G401 (cell line): ENCODE measurements around the gene FBXL4. TPM values are rescaled to one million over a fixed set of nuclear protein-coding genes. Genes with fewer than 3 reads are reported as not detected.
A peak's percentile ranks its signal among the peaks of the same experiment; 100 is the strongest.

ENCODE experiments used
- DNase-seq: peaks from one replicate; pipeline ENCODE4 v3.0.0-alpha.2; 2015; ENCODE audit warnings: low spot score
- in situ Hi-C: cut with HindIII; loops from 2 replicates; pipeline ENCODE4 v1.10.0; 2016; ENCODE audit warnings: low sequenced_read_pairs, mixed read lengths
- total RNA-seq: library from RNA; depleted of rRNA; stranded (reverse); fragments of >200 nt; shearing (Covaris generic); gene quantifications from 2 replicates; pipeline ENCODE4 v1.2.3, GENCODE V29; 2014

Gene FBXL4
- total RNA-seq, 1 experiment from 2014 or later, result 8.3 TPM

DNA sequence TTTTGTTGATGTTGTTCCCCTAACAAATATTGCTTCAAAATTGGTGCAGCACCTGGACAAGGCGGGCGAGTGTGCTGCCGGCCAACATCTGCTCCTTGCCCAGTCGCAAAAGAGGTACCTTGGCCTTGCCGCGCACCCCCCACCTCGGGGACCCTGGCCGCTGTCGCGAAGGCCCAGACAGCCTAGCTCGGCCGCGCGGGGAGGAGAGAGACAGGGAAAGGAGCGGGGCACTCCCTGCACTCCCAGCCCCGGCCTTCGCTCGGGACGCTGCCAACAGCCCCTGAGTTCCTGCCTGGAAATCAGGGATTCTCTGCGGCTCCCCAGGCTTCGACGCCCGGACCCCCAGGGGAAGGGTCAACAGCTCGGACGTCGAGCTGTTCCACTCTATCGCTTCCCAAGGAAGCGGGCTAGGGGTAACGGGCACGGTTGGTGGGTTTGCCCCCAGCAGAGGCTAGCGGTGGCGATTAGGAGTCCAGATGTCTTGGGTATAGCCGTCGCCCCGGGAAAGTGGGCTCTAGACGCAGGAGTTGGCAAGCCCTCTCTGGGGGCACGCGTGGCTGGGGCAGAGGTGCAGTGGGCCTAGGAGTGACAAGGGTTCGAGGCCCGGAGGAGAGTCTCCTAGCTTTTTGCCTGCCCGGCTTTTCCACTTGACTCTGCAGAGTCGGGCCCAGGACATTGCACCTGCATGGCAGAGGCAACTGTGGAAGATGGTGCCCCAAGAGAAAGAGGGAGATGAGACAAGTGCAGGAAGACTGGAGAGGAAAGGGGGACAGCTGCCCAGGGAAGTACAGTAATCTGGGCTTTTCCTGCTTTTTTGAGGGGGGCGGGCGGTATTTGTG lies 105.2 kb downstream of the FBXL4 start:
- no peak for DNase-seq
- in situ Hi-C loops, result no loop called here

DNA sequence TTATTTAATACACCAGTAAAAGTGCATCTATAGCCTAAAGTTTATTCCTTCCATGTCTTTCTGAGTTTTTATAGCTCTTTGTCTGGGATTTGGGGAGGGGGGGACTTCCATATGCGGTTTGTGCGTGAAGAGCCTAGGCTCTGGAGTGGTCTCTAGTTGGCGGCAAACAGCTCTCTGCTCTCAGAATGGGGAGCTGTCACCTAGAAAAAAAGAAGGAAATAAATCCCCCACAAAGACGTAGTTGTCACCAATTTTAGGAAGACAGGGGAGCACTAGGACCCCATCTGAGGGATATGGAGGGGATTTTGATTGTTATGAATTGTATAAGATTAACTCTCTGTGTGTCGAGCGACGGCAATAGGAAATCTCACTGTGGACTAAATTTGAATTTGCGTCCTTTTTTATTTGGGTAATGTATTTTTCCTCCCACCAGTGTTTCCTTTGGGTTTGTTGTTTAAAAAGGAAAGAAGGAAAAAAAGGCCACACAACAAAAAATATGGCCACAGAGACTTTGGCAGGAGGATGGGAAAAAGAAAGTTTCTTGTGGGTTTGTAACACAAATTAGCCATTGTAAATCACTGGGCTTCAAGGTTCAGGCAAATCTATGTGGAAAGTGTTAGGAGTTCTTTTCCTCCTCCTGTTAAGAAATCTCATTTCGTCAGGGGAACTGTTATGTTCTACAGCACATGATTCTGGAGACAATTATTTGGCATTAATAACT lies 106.0 kb downstream of the FBXL4 start:
- DNase-seq, result no peak
- in situ Hi-C loops, result no loop called here

DNA sequence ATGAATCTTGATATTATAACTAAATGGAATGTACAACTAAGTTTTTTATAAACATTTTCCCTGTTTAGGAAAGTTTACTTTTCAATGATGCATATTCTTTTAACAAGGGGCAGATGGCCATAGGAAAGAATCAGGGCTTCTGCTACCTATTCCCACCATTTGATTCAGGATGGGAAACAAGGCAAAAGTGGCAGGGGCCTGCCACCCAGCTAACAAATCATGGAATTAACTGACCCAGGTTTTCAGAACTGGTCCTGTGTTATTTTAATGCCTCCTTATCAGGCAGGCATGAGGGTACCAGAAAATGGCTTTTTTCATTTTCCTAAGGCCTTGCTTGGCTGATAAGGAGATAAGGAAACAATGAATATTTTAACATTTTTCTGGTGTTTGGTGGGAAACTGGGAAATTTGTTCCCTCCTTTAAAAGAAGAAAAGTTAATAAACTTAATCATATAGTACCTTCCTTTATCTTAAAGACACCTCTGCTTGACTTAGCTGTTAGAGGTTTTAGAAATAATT lies 106.7 kb downstream of the FBXL4 start:
- in situ Hi-C loops, result no loop called here
- no peak for DNase-seq

DNA sequence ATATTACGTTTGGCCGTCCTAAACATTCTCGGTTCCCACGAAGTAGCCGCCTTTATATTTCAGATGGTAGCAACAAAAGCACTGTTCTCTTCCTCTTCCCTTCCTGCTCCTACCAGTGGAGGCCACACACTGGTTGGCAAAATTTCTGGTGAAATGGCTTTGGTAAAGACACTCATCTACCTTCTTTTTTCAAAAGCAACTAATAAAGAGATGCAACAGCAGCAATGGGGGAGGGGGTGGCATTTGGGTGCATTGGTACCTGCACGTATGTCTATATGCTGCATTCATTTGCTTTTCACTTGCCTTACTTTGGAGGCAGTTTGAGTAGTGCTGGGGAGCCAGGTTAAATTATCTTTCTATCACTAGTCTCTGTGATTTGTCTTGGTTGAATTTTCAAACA lies 107.4 kb downstream of the FBXL4 start:
- DNase-seq, result no peak
- in situ Hi-C loops, result no loop called here

DNA sequence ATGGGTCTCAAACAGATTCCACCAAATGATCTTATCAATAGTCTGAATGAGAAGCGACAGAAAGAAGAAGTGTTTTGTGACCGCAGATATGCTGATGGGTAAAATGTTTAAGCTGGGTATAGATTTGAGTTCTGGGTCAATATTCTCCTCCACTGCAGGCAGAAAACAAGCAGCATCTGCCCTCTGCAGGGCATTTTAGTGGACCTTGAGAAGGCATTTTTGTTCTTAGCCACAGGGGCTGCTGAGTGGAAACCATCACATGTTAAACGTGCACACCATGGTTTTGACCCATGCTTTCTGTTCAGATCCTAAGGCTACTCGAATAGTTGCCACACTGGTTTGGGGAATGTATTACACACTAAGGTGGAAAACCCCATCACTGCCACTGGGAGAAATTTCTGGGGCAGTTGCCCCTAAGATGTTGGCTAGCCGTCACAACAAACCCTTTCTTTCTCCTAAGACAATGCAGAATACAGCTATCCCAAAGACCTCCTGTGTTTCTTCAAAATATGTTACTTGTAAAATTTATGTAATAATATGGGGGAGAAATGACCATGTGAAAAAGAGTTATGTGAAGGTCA lies 107.9 kb downstream of the FBXL4 start:
- in situ Hi-C loops, result no loop called here
- no peak for DNase-seq

DNA sequence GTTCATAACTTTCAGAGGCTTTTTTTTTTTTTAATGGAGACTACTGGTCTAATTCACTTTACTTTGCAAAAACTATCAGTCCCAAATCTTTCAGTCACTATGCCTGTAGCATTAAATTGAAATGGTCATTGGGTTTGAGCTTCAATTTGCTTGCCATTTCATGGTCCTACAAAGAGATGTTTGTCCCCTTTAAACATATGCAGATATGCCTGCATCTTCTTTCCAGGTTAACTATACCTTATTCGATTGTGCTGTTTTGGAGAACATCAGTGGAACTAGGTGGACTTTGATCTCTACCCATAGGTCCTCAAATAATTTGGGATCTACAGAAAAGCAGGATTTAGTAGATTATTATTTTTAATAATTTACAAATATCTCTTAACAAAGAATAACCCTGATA lies 108.8 kb downstream of the FBXL4 start:
- DNase-seq, result no peak
- in situ Hi-C loops, result no loop called here

DNA sequence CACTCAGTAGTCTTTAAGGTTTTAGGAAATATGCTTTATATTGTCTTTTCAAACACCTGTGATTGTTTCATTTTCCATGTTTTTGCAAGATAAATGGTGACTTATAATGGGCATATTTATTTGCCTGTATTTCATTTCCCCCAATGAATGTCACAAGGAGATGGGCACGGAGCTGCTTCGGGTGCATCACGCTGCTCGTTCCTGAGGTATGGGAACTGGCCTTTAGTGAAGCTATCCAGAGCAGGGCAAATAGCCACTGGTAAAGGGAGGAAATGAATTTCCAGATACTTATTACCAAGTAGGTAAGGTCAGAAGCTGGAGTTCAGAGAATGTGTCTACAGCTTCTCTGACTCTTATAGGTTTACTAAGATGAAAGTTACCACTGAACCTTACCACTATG lies 109.7 kb downstream of the FBXL4 start:
- in situ Hi-C loops, result no loop called here

DNA sequence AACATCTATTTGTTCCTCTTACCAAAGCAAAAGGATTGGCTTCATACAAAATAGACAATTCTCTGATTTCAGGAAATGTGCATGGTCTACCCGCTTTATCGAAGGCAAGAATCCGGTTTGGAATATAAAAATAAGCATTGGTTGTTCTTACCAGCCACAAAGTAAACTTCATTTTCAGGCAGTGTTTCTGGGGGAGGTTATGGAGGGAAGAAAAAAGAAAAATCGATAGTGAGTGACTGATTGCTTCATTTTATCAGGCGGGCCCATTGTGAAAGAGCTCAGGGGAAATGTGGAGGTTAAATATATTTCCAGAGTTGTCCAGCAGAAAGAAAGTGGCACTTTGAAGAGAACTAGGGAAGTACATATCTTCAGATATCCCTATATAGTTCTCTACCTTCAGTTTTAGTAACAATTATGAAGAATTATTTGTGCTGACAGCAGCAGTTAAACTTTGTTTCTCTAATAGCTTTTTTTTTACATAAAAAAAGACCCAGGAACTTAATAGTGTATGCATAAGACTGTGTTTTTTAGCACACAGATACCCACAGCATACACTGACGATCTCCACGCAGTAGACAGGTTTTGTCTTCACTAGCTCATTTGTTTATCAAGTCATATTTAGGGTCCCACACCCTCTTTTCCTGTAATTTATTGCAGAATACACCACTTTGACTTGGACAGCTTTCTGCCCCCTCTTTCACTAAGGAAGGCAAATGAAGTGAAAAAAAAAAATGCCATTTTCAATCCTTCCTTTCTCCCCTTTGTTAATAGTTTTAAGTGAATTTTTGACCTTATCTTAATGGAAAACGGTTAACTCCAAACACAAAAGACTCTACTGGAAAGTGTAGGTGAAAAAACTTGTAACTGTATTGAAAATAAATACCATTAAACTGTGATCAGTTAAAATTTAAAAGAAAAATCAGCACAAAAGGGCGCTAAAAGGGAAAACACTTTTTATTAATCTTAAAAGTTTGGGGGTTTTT lies 110.5 kb downstream of the FBXL4 start:
- in situ Hi-C loops, result no loop called here
- DNase-seq, result no peak

More for the DNA sequence above, 109.7 kb downstream of the FBXL4 start:
- no peak for DNase-seq

DNA sequence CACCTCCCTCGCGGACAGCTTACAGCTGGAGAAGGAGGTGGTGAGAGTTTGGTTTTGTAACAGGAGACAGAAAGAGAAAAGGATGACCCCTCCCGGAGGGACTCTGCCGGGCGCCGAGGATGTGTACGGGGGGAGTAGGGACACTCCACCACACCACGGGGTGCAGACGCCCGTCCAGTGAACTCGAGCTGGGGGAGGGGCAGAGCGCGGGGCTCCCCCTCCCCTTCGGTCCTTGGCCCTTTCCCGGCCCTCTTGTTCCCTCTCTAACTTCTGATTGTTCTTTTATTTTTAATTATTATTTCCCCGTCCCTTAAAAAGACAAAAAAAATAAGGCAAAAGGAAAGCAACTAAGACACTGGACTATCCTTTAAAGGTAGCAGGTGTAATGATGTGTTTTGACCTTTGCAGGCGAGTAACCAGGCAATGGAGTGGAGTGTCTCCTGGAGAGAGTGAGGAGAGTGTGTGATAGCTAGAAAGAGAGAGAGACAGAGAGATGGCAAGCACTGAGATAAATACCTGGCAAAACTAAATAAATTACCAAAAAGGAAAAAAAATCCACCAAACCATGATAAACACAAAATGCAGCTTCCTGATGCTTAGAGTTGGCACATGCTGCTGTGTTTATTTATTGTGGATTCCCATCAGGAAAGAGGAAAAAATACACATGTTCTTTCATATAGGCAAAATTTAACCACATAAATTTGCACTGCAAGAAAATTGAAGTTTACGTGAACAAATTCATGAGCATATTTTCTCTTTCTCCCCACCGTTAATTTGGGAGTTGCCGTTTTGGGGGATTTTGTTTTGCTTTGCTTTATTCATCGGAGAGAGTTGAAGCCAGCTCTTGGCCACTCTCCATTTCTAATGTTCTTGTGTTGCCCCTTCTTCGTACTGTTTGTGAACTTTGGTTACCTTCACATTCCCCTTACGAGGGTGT lies 111.5 kb downstream of the FBXL4 start:
- in situ Hi-C loops, result no loop called here
- DNase-seq, result no peak

DNA sequence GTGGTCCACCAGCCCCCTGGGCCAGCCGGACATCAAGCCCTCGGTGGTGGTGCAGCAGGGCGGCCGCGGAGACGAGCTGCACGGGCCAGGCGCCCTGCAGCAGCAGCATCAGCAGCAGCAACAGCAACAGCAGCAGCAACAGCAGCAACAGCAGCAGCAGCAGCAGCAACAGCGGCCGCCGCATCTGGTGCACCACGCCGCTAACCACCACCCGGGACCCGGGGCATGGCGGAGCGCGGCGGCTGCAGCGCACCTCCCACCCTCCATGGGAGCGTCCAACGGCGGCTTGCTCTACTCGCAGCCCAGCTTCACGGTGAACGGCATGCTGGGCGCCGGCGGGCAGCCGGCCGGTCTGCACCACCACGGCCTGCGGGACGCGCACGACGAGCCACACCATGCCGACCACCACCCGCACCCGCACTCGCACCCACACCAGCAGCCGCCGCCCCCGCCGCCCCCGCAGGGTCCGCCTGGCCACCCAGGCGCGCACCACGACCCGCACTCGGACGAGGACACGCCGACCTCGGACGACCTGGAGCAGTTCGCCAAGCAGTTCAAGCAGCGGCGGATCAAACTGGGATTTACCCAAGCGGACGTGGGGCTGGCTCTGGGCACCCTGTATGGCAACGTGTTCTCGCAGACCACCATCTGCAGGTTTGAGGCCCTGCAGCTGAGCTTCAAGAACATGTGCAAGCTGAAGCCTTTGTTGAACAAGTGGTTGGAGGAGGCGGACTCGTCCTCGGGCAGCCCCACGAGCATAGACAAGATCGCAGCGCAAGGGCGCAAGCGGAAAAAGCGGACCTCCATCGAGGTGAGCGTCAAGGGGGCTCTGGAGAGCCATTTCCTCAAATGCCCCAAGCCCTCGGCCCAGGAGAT lies 112.4 kb downstream of the FBXL4 start:
- DNase-seq, result no peak
- in situ Hi-C loops, result no loop called here

DNA sequence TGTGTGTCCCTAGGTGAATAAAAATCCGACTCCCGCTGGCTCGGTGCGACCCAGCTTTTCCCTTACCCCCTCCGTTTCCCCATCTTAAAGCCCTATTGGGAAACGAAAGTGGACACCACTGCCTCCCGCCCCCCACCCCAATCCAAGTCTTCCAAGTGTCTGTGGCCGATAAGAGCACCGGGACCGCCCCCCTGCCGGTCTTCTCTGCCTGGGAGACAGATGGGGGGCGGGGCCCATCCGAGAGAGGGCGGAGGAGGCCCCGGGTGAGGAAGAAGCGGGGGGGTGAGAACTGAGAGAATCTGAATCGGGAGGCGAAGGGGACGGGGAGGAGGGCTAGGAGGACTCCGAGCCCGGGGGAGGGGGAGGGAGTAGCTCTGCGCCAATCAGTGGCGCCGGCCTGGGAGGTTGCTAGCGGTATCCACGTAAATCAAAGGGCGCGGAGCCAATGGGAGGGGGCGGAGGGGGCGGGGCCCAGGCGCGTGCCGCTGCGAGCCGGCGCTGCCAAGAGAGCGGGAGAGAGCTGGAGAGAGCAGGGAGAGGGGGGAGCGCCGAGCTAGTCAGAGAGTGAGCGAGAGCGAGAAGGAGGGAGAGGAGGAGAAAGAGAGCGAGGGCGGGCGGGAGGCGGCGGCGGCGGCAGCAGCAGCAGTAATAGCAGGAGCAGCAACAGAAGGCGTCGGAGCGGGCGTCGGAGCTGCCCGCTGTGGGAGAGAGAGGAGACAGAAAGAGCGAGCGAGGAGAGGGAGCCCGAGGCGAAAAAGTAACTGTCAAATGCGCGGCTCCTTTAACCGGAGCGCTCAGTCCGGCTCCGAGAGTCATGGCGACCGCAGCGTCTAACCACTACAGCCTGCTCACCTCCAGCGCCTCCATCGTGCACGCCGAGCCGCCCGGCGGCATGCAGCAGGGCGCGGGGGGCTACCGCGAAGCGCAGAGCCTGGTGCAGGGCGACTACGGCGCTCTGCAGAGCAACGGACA lies 113.4 kb downstream of the FBXL4 start, which contains the start of gene POU3F2:
POU3F2 (plus strand) TSS at position 515 of the 972 bp plus-strand sequence; CDS start at position 815, 300 bp downstream.
- in situ Hi-C loops, result no loop called here
- DNase-seq, result peak; percentile 55

DNA sequence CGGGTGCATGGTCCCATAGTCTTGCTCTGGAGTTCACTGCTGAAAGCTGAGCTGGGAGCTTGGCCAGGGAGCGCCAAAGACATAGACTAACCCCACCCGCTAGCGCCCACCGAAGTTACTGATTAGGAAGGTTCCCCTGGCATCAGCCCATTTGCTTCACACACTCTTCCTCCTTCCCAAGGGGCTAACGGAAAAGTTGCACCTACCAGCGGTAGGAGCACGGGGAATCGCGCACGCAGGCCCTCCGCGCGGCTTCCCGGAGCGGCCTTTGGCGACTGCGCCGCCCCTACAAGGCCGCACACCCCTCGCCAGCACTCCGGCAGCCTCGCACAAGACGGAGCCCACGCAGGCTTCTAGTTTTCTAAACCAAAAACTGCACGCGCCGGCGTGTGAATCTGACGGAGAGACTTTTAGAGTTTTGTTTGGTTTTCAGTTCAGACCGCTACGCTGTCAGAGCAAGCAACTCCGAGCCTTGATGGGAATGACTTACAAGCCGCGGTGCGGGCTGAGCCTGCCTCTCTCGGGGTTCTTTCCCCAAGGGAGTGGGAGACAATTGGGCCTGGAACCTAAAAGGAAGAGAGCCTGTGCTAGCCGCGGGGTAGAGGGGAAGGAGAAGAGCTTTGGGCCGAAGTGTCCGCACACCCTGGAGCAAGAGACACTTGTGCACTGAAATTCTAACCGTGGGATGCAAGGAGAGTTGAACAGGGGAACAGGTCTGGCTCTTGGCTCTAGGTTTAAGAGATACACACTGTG lies 114.3 kb downstream of the FBXL4 start:
- DNase-seq, result no peak
- in situ Hi-C loops, result no loop called here

DNA sequence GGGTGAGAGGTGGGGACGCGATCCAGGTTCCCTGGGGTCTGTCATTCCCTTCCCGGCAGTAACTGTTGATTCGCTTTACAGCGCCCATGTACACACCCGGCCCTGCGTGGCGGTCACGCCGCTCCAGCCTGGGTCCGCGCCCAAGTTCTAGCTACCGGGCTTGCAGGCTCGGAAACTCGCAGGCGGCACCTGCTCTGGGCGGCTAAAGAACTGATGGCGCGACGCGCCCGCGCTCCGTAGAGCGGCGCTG lies 114.8 kb downstream of the FBXL4 start:
- in situ Hi-C loops, result no loop called here
- DNase-seq, result no peak

DNA sequence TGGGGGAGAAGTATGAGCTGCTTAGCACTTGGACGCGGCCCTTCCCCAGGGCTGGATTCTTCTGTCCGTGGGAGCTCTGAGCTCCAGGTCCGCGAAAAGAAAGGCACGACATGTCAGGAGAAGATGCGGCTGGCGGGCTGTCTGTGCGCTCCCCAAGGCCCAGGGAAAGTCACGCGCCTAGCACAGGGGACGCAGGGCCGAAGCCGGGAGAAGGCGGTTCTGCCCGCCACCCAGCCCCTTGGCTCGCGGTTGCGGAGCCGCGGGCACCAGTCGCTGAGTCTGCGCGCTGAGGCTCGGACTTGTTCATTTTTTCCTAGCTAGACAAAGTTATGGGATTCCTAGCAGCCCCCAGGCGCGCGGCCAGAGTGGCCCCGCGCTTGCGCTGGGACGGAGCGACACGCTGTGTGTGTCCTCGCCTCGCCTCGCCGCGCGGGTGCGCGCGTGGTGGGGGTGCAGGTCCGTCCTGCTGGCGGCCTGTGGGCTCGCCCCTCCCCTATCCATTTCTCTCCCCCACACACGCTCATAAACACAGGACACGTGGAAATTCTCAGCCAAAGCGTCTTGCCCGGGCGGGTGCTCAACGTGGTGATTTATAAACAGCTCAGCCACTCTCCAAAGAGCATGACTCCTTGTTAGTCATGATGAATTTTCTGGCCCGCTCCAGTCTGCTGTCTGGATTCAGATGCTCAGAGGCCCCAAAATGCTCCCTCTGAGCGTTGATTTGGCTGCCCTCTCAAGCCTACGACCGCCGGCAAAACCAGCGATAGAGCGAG lies 115.3 kb downstream of the FBXL4 start:
- no peak for DNase-seq
- in situ Hi-C loops, result no loop called here

DNA sequence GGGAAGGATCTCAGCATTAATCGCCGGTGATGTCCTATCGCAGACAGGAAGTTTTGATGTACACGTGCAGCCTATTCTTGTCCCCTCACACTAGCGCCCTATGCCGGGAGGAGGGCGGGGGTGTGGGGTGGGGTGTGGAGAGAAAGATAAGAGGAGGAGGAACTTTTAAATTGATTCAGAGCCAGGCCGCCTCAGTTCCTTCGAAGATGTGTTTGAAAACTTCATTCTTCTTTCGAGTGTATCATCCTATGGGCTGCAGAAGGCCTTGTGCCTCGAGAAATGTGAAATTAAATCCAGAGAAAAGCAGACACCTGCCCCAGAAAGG lies 115.8 kb downstream of the FBXL4 start:
- no peak for DNase-seq
- in situ Hi-C loops, result no loop called here
